ENCODE data around the gene LRCH1. TPM values are rescaled to one million over a fixed set of nuclear protein-coding genes. Genes with fewer than 3 reads are reported as not detected.

LRCH1 gene
- total and polyA plus RNA-seq, 2 experiments from 2014 or later = 4.7 to 5.0 TPM

DNA sequence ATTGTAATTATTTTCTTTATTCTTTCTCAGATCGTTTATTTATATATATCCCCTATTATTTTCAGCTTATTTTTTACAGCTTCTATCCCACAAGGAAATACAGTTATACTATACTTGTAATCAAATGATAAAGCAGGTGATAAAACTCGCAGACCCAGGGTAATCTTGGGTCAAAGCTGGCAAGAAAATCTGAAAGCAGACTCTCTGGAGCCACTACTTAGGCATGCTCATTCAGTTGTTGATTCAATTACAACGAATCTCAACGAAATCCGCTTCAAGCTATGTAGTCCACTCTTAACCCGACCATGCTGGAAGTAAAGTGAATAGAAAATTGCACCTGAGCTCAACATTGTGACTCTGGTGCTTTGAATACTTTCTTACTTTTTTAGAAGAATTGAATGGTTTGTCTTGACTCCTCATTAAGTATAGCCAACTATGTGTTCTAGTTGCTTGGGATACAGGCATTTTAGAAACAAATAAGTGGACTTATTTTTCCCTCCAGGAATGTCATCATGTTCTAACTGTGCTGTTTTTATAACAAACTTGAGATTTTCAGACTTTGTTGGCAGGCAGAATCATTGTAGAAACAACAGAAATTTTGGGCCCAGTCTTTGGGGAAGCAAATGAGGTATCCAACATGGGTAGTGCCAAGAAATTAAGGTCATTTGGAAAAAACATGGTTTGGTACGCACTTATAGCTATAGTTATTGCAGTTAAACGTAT is 222.6 kb downstream of the LRCH1 start:
- WGBS, 2 experiments (ENCODE audit: low coverage in 1 of 2, low lambda C conversion rate in 2 of 2, missing lambda C conversion rate in 2 of 2) = 57 to 62% methylated on average over 8 of the region's 8 CpGs
- Histone ChIP-seq H3K9me2 (ENCODE audit: insufficient read depth) (no peaks in the 10 kb centered on the region), H4K20me1 (ENCODE audit: insufficient read depth) (no peaks in the 10 kb centered on the region), H3K4me1 (ENCODE audit: insufficient read depth) (peaks cover 16% of the 10 kb centered on the region), H3K27me3 (replicated peaks; ENCODE audit: insufficient read depth) (no peaks in the 10 kb centered on the region), H3K4me3 (no peak overlapping the region), H3F3A (ENCODE audit: insufficient read depth) (peaks cover 20% of the 10 kb centered on the region), H3K4me2 (ENCODE audit: unreplicated experiment) (no peak overlapping the region), H3K79me2 (ENCODE audit: insufficient read depth) (no peaks in the 10 kb centered on the region), H2AFZ (no peak overlapping the region), H3K27ac (no peak overlapping the region), H3K36me3 (ENCODE audit: low read depth) (peaks cover 71% of the 10 kb centered on the region), H3K9ac (no peak overlapping the region), H3K9me3 (ENCODE audit: low read depth) (no peaks in the 10 kb centered on the region)
- no peak for DNase-seq
- TF ChIP-seq EZH2phosphoT487 (IDR thresholded peaks at IDR 0.05; ENCODE audit: insufficient read depth, low read depth) = no peak
- TF ChIP-seq EZH2 (IDR thresholded peaks at IDR 0.05; ENCODE audit: insufficient read depth, poor library complexity, severe bottlenecking) = no peak
- in situ Hi-C loops (cut with MboI) = no loop called here

- Histone ChIP-seq H3K27me3 (replicated peaks; ENCODE audit: insufficient read depth) (no peaks in the 10 kb centered on the region), H3F3A (ENCODE audit: insufficient read depth) (peaks cover 40% of the 10 kb centered on the region), H3K79me2 (ENCODE audit: insufficient read depth) (no peaks in the 10 kb centered on the region), H3K4me2 (ENCODE audit: unreplicated experiment) (no peak overlapping the region), H3K4me3 (no peak overlapping the region), H3K4me1 (ENCODE audit: insufficient read depth) (peaks cover 16% of the 10 kb centered on the region), H3K9me3 (ENCODE audit: low read depth) (no peaks in the 10 kb centered on the region), H4K20me1 (ENCODE audit: insufficient read depth) (no peaks in the 10 kb centered on the region), H2AFZ (no peak overlapping the region), H3K27ac (peak overlapping the region; percentile 19; the same call in 1 of the 2 replicates), H3K9me2 (ENCODE audit: insufficient read depth) (no peaks in the 10 kb centered on the region), H3K9ac (no peak overlapping the region), H3K36me3 (ENCODE audit: low read depth) (peaks cover 65% of the 10 kb centered on the region)
- in situ Hi-C loops (cut with MboI) = no loop called here
- WGBS, 2 experiments (ENCODE audit: low coverage in 1 of 2, low lambda C conversion rate in 2 of 2, missing lambda C conversion rate in 2 of 2) = 69% methylated on average over 3 of the region's 3 CpGs
- DNase-seq = peak; percentile 14
- TF ChIP-seq EZH2phosphoT487 (IDR thresholded peaks at IDR 0.05; ENCODE audit: insufficient read depth, low read depth) (no peak), EZH2 (IDR thresholded peaks at IDR 0.05; ENCODE audit: insufficient read depth, poor library complexity, severe bottlenecking) (no peak)
Observed at GRCh38 chr13:46778095-46778494, 225.1 kb downstream of the LRCH1 start.

DNA sequence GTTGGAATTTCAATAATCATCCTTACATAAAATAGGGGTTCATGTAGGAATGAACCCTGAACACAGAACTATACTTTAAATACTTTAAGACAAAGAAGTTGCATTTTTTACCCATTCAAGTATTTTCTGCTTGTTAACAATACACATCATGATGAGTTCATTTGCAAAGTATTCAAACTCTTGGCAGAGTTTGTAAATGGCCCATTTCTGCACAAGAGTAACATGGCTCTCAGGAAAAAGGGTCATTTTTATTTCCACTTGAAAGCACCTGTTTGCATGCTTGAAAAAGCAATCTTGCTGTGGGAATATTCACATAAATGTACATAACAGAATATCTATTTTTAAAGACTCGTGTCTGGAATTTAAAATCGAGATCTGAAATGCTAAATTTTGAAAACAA is 225.9 kb downstream of the LRCH1 start:
- H3K27me3 ChIP-seq (replicated peaks; ENCODE audit: insufficient read depth) = no peaks in the 10 kb centered on the region
- peaks cover 42% of the 10 kb centered on the region for H3F3A ChIP-seq (ENCODE audit: insufficient read depth)
- H3K79me2 ChIP-seq (ENCODE audit: insufficient read depth) = no peaks in the 10 kb centered on the region
- no peaks in the 10 kb centered on the region for H3K9me3 ChIP-seq (ENCODE audit: low read depth)
- in situ Hi-C loops (cut with MboI) = no loop called here
- H2AFZ ChIP-seq = no peak overlapping the region
- WGBS, 2 experiments (ENCODE audit: low coverage in 1 of 2, low lambda C conversion rate in 2 of 2, missing lambda C conversion rate in 2 of 2) = 70 to 79% methylated on average over 2 of the region's 2 CpGs
- no peak overlapping the region for H3K4me3 ChIP-seq
- peaks cover 16% of the 10 kb centered on the region for H3K4me1 ChIP-seq (ENCODE audit: insufficient read depth)
- TF ChIP-seq EZH2phosphoT487 (IDR thresholded peaks at IDR 0.05; ENCODE audit: insufficient read depth, low read depth) (no peak), EZH2 (IDR thresholded peaks at IDR 0.05; ENCODE audit: insufficient read depth, poor library complexity, severe bottlenecking) (no peak)
- no peak overlapping the region for H3K9ac ChIP-seq
- peak; percentile 72 for DNase-seq
- no peaks in the 10 kb centered on the region for H3K9me2 ChIP-seq (ENCODE audit: insufficient read depth)
- H3K27ac ChIP-seq = peak overlapping the region; percentile 19
- H3K36me3 ChIP-seq (ENCODE audit: low read depth) = peaks cover 63% of the 10 kb centered on the region
- no peaks in the 10 kb centered on the region for H4K20me1 ChIP-seq (ENCODE audit: insufficient read depth)
- H3K4me2 ChIP-seq (ENCODE audit: unreplicated experiment) = peak overlapping the region; percentile 12

DNA sequence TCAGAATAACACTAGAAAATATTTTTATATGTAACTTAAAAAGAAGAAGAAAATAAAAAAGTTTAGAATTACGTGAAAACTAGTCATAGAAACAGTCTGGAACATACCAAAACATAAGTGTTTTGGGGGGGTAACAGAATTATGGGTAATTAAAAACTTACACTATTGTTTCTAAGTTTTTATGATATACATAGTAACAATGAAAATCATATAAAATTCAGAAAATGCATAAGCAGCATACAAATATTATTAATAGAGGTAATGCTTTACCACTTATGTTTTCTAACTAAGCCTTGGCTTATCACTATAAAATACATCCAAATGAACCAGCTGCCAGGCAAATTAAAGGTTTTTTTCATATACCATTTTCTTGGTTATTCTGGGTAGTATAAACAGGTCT is 229.1 kb downstream of the LRCH1 start:
- Histone ChIP-seq H3K4me2 (ENCODE audit: unreplicated experiment) (no peak overlapping the region), H3K9me3 (ENCODE audit: low read depth) (no peaks in the 10 kb centered on the region), H3K79me2 (ENCODE audit: insufficient read depth) (0 out of 2 replicates have a peak, but pooled peaks cover under 1% of the 10 kb centered on the region), H4K20me1 (ENCODE audit: insufficient read depth) (no peaks in the 10 kb centered on the region), H3K27ac (no peak overlapping the region), H3K9me2 (ENCODE audit: insufficient read depth) (no peaks in the 10 kb centered on the region), H3K4me1 (ENCODE audit: insufficient read depth) (peaks cover 16% of the 10 kb centered on the region), H3F3A (ENCODE audit: insufficient read depth) (peaks cover 42% of the 10 kb centered on the region), H3K27me3 (replicated peaks; ENCODE audit: insufficient read depth) (no peaks in the 10 kb centered on the region), H3K4me3 (no peak overlapping the region), H3K36me3 (ENCODE audit: low read depth) (peaks cover 63% of the 10 kb centered on the region), H3K9ac (no peak overlapping the region), H2AFZ (no peak overlapping the region)
- 100% methylated on average over 1 of the region's 1 CpG for WGBS, 2 experiments (ENCODE audit: low coverage in 1 of 2, low lambda C conversion rate in 2 of 2, missing lambda C conversion rate in 2 of 2)
- no peak for DNase-seq
- in situ Hi-C loops (cut with MboI) = no loop called here
- no peak for TF ChIP-seq EZH2phosphoT487 (IDR thresholded peaks at IDR 0.05; ENCODE audit: insufficient read depth, low read depth)
- TF ChIP-seq EZH2 (IDR thresholded peaks at IDR 0.05; ENCODE audit: insufficient read depth, poor library complexity, severe bottlenecking) = no peak
